HepG2 (cell line): ENCODE results near the gene PHF13. TPM values are rescaled to one million over a fixed set of nuclear protein-coding genes. Genes with fewer than 3 reads are reported as not detected.
A peak's percentile ranks its signal among the peaks of the same experiment; 100 is the strongest.

Source experiments
- BCL6 ChIP-seq: IDR thresholded peaks from 2 replicates; pipeline ENCODE4 v1.6.1; 2016; ENCODE audit warnings: missing genetic modification reagents, missing compliant biosample characterization
- GATAD1 ChIP-seq: IDR thresholded peaks from 2 replicates; pipeline ENCODE4 v1.6.1; 2016; ENCODE audit warnings: missing genetic modification reagents, missing compliant biosample characterization
- HMG20A ChIP-seq: IDR thresholded peaks from 2 replicates; pipeline ENCODE4 v1.6.1; 2016; ENCODE audit warnings: borderline replicate concordance
- IKZF5 ChIP-seq: IDR thresholded peaks from 2 replicates; pipeline ENCODE4 v1.6.1; 2018; ENCODE audit warnings: missing genetic modification reagents, mild to moderate bottlenecking, missing compliant biosample characterization
- MEIS2 ChIP-seq: sonication (generic); formaldehyde crosslinking; IDR thresholded peaks from 2 replicates; pipeline ENCODE4 v1.9.0; 2021; ENCODE audit warnings: mild to moderate bottlenecking, missing genetic modification reagents
- PATZ1 ChIP-seq: sonication (generic); formaldehyde crosslinking; IDR thresholded peaks from 2 replicates; pipeline ENCODE4 v1.4.0; 2020; ENCODE audit warnings: missing genetic modification reagents
- SOX5 ChIP-seq: IDR thresholded peaks from 2 replicates; pipeline ENCODE4 v1.6.1; 2016; ENCODE audit warnings: borderline replicate concordance
- TBX3 ChIP-seq: fragments of 450-650 bp; IDR thresholded peaks from 2 replicates; pipeline ENCODE4 v1.6.1; 2017; ENCODE audit warnings: antibody characterized with exemption, mild to moderate bottlenecking, inconsistent platforms, borderline replicate concordance
- TFE3 ChIP-seq: IDR thresholded peaks from 2 replicates; pipeline ENCODE4 v1.6.1; 2016
- THAP9 ChIP-seq: sonication (generic); formaldehyde crosslinking; IDR thresholded peaks from 2 replicates; pipeline ENCODE4; 2020; ENCODE audit warnings: missing genetic modification reagents, mild to moderate bottlenecking, borderline replicate concordance
- TRAFD1 ChIP-seq: sonication (generic); formaldehyde crosslinking; IDR thresholded peaks from 2 replicates; pipeline ENCODE4 v1.5.1; 2020; ENCODE audit warnings: missing genetic modification reagents, mild to moderate bottlenecking, borderline replicate concordance
- ZBTB34 ChIP-seq: sonication (generic); formaldehyde crosslinking; IDR thresholded peaks from 2 replicates; pipeline ENCODE4 v1.8.0; 2022; ENCODE audit warnings: mild to moderate bottlenecking, missing genetic modification reagents
- ZNF296 ChIP-seq: sonication (generic); formaldehyde crosslinking; conservative IDR thresholded peaks from 2 replicates; pipeline ENCODE4 v1.5.0; 2020; ENCODE audit warnings: mild to moderate bottlenecking, missing genetic modification reagents
- ZNF484 ChIP-seq: sonication (generic); formaldehyde crosslinking; IDR thresholded peaks from 2 replicates; pipeline ENCODE4 v1.5.1; 2020; ENCODE audit warnings: mild to moderate bottlenecking, low read depth, missing genetic modification reagents, borderline replicate concordance
- ZNF549 ChIP-seq: sonication (generic); formaldehyde crosslinking; IDR thresholded peaks from 2 replicates; pipeline ENCODE4 v1.5.0; 2020; ENCODE audit warnings: missing genetic modification reagents
- ZNF747 ChIP-seq: sonication (generic); formaldehyde crosslinking; IDR thresholded peaks from 2 replicates; pipeline ENCODE4 v1.8.1; 2023; ENCODE audit warnings: missing genetic modification reagents, mild to moderate bottlenecking, borderline replicate concordance
- ZSCAN29 ChIP-seq: sonication (generic); formaldehyde crosslinking; conservative IDR thresholded peaks from 2 replicates; pipeline ENCODE4 v1.4.0; 2020; ENCODE audit warnings: mild to moderate bottlenecking, missing genetic modification reagents
- polyA plus RNA-seq, 8 experiments: library from polyadenylated mRNA; depleted of rRNA in 3 of 8; stranded (reverse) in 7 of 8; unstranded in 1 of 8; fragments of >200 nt; fragmentation: Illumina TruSeq in 4 of 8; extraction: Trizol in 4 of 8; gene quantifications; 2 replicates each; pipeline versions ENCODE4 v1.2.1 to v1.2.3, GENCODE V29; 2011 to 2016; ENCODE audit warnings: low read depth in 4 of 8, missing spikeins in 1 of 8, mixed read lengths in 1 of 8; ENCODE audit not compliant: insufficient read depth in 1 of 8
- total RNA-seq, 5 experiments: library from RNA; depleted of rRNA; stranded (reverse); fragments of >200 nt; fragmentation: Illumina TruSeq; extraction: Trizol; gene quantifications; 2 replicates each; pipeline ENCODE4 v1.2.3, GENCODE V29; 2016; ENCODE audit warnings: low read depth in 1 of 5

PHF13 gene
- total and polyA plus RNA-seq, 2 of the 13 experiments (the other 11 are each of a cell fraction or from before 2014, with no cell fraction given), result 4.7 to 7.4 TPM

- 0 out of 2 replicates have a peak, but pooled peaks have one; percentile 22 for TF ChIP-seq ZBTB34 (CRISPR knock-in tag)
- no peak for TF ChIP-seq TBX3
- 0 out of 2 replicates have a peak, but pooled peaks have one; percentile 36 for TF ChIP-seq ZNF484 (CRISPR knock-in tag)
- peak; percentile 9; the same call in 1 of the 2 replicates for TF ChIP-seq SOX5 (CRISPR knock-in tag)
- TF ChIP-seq BCL6, result peak; percentile 41; the same call in 1 of the 2 replicates
- peak; percentile 67; the same call in 1 of the 2 replicates for TF ChIP-seq TFE3
- TF ChIP-seq ZNF296 (CRISPR knock-in tag), result peak; percentile 59; the same call in 1 of the 2 replicates
- TF ChIP-seq GATAD1 (CRISPR knock-in tag), result 0 out of 2 replicates have a peak, but pooled peaks have one; percentile 2
- TF ChIP-seq ZNF549, result 0 out of 2 replicates have a peak, but pooled peaks have one; percentile 33
- 0 out of 2 replicates have a peak, but pooled peaks have one; percentile 34 for TF ChIP-seq ZSCAN29 (CRISPR knock-in tag)
- TF ChIP-seq HMG20A (CRISPR knock-in tag), result no peak
- 0 out of 2 replicates have a peak, but pooled peaks have one; percentile 23 for TF ChIP-seq THAP9 (CRISPR knock-in tag)
- no peak for TF ChIP-seq PATZ1 (CRISPR knock-in tag)
- no peak for TF ChIP-seq TRAFD1
- TF ChIP-seq MEIS2 (CRISPR knock-in tag), result 0 out of 2 replicates have a peak, but pooled peaks have one; percentile 12
- 0 out of 2 replicates have a peak, but pooled peaks have one; percentile 16 for TF ChIP-seq ZNF747
- 0 out of 2 replicates have a peak, but pooled peaks have one; percentile 14 for TF ChIP-seq IKZF5 (CRISPR knock-in tag)
Observed at GRCh38 chr1:6603238-6603914, 10.2 kb upstream of the PHF13 start (continued).
